Measurements from ENCODE around the gene CLEC2A.
"Not testable (repeated sequence)": the region's sequence is repeated elsewhere in the genome, so short reads cannot be mapped to it uniquely, and the experiment has no call there.

DNA sequence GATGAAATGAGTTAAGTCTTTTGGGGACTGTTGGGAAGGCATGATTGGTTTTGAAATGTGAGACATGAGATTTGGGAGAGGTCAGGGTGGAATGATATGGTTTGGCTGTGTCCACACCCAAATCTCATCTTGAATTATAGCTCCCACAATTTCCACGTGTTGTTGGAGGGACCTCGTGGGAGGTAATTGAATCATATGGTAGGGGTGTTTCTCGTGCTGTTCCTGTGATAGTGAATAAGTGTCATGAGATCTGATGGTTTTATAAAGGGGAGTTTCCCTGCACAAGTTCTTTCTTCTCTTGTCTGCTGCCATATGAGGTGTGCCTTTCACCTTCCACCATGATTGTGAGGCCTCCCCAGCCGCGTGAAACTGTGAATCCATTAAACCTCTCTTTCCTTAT lies 44.5 kb upstream of the CLEC2A start:
- TF ChIP-seq, protein P1, sequence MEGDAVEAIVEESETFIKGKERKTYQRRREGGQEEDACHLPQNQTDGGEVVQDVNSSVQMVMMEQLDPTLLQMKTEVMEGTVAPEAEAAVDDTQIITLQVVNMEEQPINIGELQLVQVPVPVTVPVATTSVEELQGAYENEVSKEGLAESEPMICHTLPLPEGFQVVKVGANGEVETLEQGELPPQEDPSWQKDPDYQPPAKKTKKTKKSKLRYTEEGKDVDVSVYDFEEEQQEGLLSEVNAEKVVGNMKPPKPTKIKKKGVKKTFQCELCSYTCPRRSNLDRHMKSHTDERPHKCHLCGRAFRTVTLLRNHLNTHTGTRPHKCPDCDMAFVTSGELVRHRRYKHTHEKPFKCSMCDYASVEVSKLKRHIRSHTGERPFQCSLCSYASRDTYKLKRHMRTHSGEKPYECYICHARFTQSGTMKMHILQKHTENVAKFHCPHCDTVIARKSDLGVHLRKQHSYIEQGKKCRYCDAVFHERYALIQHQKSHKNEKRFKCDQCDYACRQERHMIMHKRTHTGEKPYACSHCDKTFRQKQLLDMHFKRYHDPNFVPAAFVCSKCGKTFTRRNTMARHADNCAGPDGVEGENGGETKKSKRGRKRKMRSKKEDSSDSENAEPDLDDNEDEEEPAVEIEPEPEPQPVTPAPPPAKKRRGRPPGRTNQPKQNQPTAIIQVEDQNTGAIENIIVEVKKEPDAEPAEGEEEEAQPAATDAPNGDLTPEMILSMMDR (IDR thresholded peaks at IDR 0.05), result not testable (repeated sequence)
- TF ChIP-seq POLR2A (IDR thresholded peaks at IDR 0.05), result not testable (repeated sequence)

Measured in heart left ventricle (tissue), 13 donors.